CD4-positive, CD25-positive, alpha-beta regulatory T cell (primary cell): ENCODE results near the gene SYK. TPM values are rescaled to one million over a fixed set of nuclear protein-coding genes. Genes with fewer than 3 reads are reported as not detected.

ENCODE experiments used
- ATAC-seq, 2 donors: fragments of 150-1000 bp; cut with Tn5 transposase; one replicate each; pipeline ENCODE4 v1.10.0; 2021; ENCODE audit warnings: low read depth in 2 of 2, moderate number of reproducible peaks in 2 of 2, moderate library complexity in 1 of 2
- DNase-seq, 3 donors: peaks; one replicate each; pipeline versions ENCODE4 v3.0.0 to v3.0.0-alpha.2; 2012 to 2022; ENCODE audit warnings: mixed read lengths in 1 of 3
- H3K27ac ChIP-seq: one replicate; pipeline ENCODE4 v1.7.0; 2013; ENCODE audit warnings: mild to moderate bottlenecking, low read length; ENCODE audit not compliant: insufficient read depth, poor library complexity, severe bottlenecking
- H3K27me3 ChIP-seq: one replicate; pipeline ENCODE4 v1.7.0; 2013; ENCODE audit warnings: low read length; ENCODE audit not compliant: control insufficient read depth, insufficient read depth
- H3K36me3 ChIP-seq: one replicate; pipeline ENCODE4 v1.7.0; 2013; ENCODE audit warnings: mild to moderate bottlenecking, low read length, moderate library complexity; ENCODE audit not compliant: control insufficient read depth, insufficient read depth
- H3K4me1 ChIP-seq: 2 replicates; pipeline ENCODE4 v1.7.0; 2013; ENCODE audit warnings: mild to moderate bottlenecking, low read length; ENCODE audit not compliant: insufficient read depth, control insufficient read depth, poor library complexity, severe bottlenecking
- H3K4me3 ChIP-seq: one replicate; pipeline ENCODE4 v1.7.0; 2013; ENCODE audit warnings: low read depth, mild to moderate bottlenecking, low read length, moderate library complexity
- H3K9me3 ChIP-seq, 2 experiments: 1 replicate in 1 of 2; 2 replicates in 1 of 2; pipeline ENCODE4 v1.7.0; 2013; ENCODE audit warnings: low read length in 2 of 2, mild to moderate bottlenecking in 1 of 2, moderate library complexity in 1 of 2; ENCODE audit not compliant: control insufficient read depth in 2 of 2
- H3K27ac Mint-ChIP-seq, 3 donors: one replicate each; pipeline ENCODE4 v1.8.0; 2020 to 2022; ENCODE audit warnings: mild to moderate bottlenecking in 3 of 3, mixed read lengths in 3 of 3, moderate library complexity in 2 of 3
- H3K27me3 Mint-ChIP-seq: one replicate; pipeline ENCODE4 v1.8.0; 2022; ENCODE audit warnings: mild to moderate bottlenecking, mixed read lengths
- H3K36me3 Mint-ChIP-seq: one replicate; pipeline ENCODE4 v1.8.0; 2020; ENCODE audit warnings: mixed read lengths
- H3K4me1 Mint-ChIP-seq, 4 donors: one replicate each; pipeline ENCODE4 v1.8.0; 2020 to 2022; ENCODE audit warnings: mixed read lengths in 4 of 4, mild to moderate bottlenecking in 1 of 4
- H3K4me3 Mint-ChIP-seq, 4 donors: one replicate each; pipeline ENCODE4 v1.8.0; 2020 to 2022; ENCODE audit warnings: mild to moderate bottlenecking in 4 of 4, mixed read lengths in 4 of 4, moderate library complexity in 3 of 4
- H3K9me3 Mint-ChIP-seq, 7 donors: one replicate each; pipeline ENCODE4 v1.8.0; 2020 to 2022; ENCODE audit warnings: mixed read lengths in 7 of 7, mild to moderate bottlenecking in 3 of 7, moderate library complexity in 2 of 7
- polyA plus RNA-seq, 4 donors: library from polyadenylated mRNA; unstranded; fragments of 300-500 nt; fragmentation: Illumina TruSeq; gene quantifications; one replicate each; pipeline ENCODE4 v1.2.3, GENCODE V29; 2021
- total RNA-seq: library from RNA; stranded (reverse); gene quantifications from one replicate; pipeline ENCODE4 v1.2.3, GENCODE V29; 2022

The SYK gene
- total and polyA plus RNA-seq, 5 donors from 2014 or later: 0.13 to 0.81 (median 0.48) TPM; not detected in 1

- Mint-ChIP-seq H3K27me3 (peaks cover 14% of the 10 kb centered on the region), H3K9me3 (peaks cover 0 to 11% (median 1%) of the 10 kb centered on the region in 7 donors), H3K4me3 (no peak overlapping the region), H3K36me3 (no peaks in the 10 kb centered on the region), H3K27ac (no peak overlapping the region), H3K4me1 (no peaks in the 10 kb centered on the region)
- no peaks in the 10 kb centered on the region for H3K27me3 ChIP-seq
- no peaks in the 10 kb centered on the region for H3K36me3 ChIP-seq
- H3K27ac ChIP-seq: no peak overlapping the region
- H3K9me3 ChIP-seq: peaks cover 0 to 4% of the 10 kb centered on the region in 2 experiments
- DNase-seq (no peak), ATAC-seq (no peak)
- no peaks in the 10 kb centered on the region for H3K4me1 ChIP-seq
- no peak overlapping the region for H3K4me3 ChIP-seq
Observed at GRCh38 chr9:90888941-90889340, 87.3 kb downstream of the SYK start.

GRCh38 chr9:90890146-90890810 lies 88.7 kb downstream of the SYK start:
- no peak overlapping the region for H3K4me3 ChIP-seq
- H3K4me1 ChIP-seq: no peaks in the 10 kb centered on the region
- H3K27me3 ChIP-seq: no peaks in the 10 kb centered on the region
- H3K4me1 Mint-ChIP-seq: no peaks in the 10 kb centered on the region
- no peak for DNase-seq
- peaks cover 0 to 4% of the 10 kb centered on the region in 2 experiments for H3K9me3 ChIP-seq
- peaks cover 14% of the 10 kb centered on the region for H3K27me3 Mint-ChIP-seq
- H3K9me3 Mint-ChIP-seq: peaks cover 0 to 8% (median 1%) of the 10 kb centered on the region in 7 donors
- no peaks in the 10 kb centered on the region for H3K36me3 ChIP-seq
- H3K4me3 Mint-ChIP-seq: no peak overlapping the region
- no peaks in the 10 kb centered on the region for H3K36me3 Mint-ChIP-seq
- no peak overlapping the region for H3K27ac ChIP-seq
- no peak for ATAC-seq
- H3K27ac Mint-ChIP-seq: no peak overlapping the region

GRCh38 chr9:90891308-90892040 lies 89.9 kb downstream of the SYK start:
- peaks cover 14% of the 10 kb centered on the region for H3K27me3 Mint-ChIP-seq
- no peaks in the 10 kb centered on the region for H3K9me3 ChIP-seq
- no peaks in the 10 kb centered on the region for H3K4me1 Mint-ChIP-seq
- DNase-seq (no peak), ATAC-seq (no peak)
- H3K4me1 ChIP-seq: no peaks in the 10 kb centered on the region
- peak overlapping the region in 1 of 3 donors; percentile 34 for H3K27ac Mint-ChIP-seq
- H3K4me3 ChIP-seq: no peak overlapping the region
- no peak overlapping the region for H3K27ac ChIP-seq
- no peaks in the 10 kb centered on the region for H3K36me3 ChIP-seq
- no peaks in the 10 kb centered on the region for H3K36me3 Mint-ChIP-seq
- H3K4me3 Mint-ChIP-seq: no peak overlapping the region
- no peaks in the 10 kb centered on the region for H3K27me3 ChIP-seq
- H3K9me3 Mint-ChIP-seq: no peaks in the 10 kb centered on the region

GRCh38 chr9:90892918-90893317 lies 91.3 kb downstream of the SYK start:
- peaks cover 14% of the 10 kb centered on the region for H3K27me3 Mint-ChIP-seq
- H3K36me3 ChIP-seq: no peaks in the 10 kb centered on the region
- no peak overlapping the region for H3K27ac Mint-ChIP-seq
- H3K9me3 Mint-ChIP-seq: no peaks in the 10 kb centered on the region
- H3K4me3 ChIP-seq: no peak overlapping the region
- H3K27ac ChIP-seq: no peak overlapping the region
- DNase-seq (no peak), ATAC-seq (no peak)
- no peaks in the 10 kb centered on the region for H3K4me1 ChIP-seq
- H3K4me3 Mint-ChIP-seq: no peak overlapping the region
- H3K4me1 Mint-ChIP-seq: no peaks in the 10 kb centered on the region
- no peaks in the 10 kb centered on the region for H3K9me3 ChIP-seq
- no peaks in the 10 kb centered on the region for H3K27me3 ChIP-seq
- no peaks in the 10 kb centered on the region for H3K36me3 Mint-ChIP-seq

GRCh38 chr9:90893706-90894105 lies 92.1 kb downstream of the SYK start:
- Histone ChIP-seq H3K36me3 (no peaks in the 10 kb centered on the region), H3K27me3 (no peaks in the 10 kb centered on the region), H3K27ac (no peak overlapping the region), H3K4me1 (no peaks in the 10 kb centered on the region), H3K9me3 (no peaks in the 10 kb centered on the region), H3K4me3 (no peak overlapping the region)
- H3K4me3 Mint-ChIP-seq: no peak overlapping the region
- DNase-seq (no peak), ATAC-seq (no peak)
- peaks cover 14% of the 10 kb centered on the region for H3K27me3 Mint-ChIP-seq
- H3K9me3 Mint-ChIP-seq: no peaks in the 10 kb centered on the region
- H3K36me3 Mint-ChIP-seq: no peaks in the 10 kb centered on the region
- no peak overlapping the region for H3K27ac Mint-ChIP-seq
- H3K4me1 Mint-ChIP-seq: no peaks in the 10 kb centered on the region

GRCh38 chr9:90894986-90895687 lies 93.5 kb downstream of the SYK start:
- ATAC-seq (no peak), DNase-seq (no peak)
- no peak overlapping the region for H3K4me3 Mint-ChIP-seq
- H3K36me3 ChIP-seq: no peaks in the 10 kb centered on the region
- H3K27ac Mint-ChIP-seq: no peak overlapping the region
- no peaks in the 10 kb centered on the region for H3K36me3 Mint-ChIP-seq
- H3K4me3 ChIP-seq: no peak overlapping the region
- no peak overlapping the region for H3K27ac ChIP-seq
- H3K9me3 Mint-ChIP-seq: no peaks in the 10 kb centered on the region
- H3K27me3 Mint-ChIP-seq: peaks cover 9% of the 10 kb centered on the region
- no peaks in the 10 kb centered on the region for H3K4me1 Mint-ChIP-seq
- H3K4me1 ChIP-seq: no peaks in the 10 kb centered on the region
- H3K9me3 ChIP-seq: no peaks in the 10 kb centered on the region
- H3K27me3 ChIP-seq: no peaks in the 10 kb centered on the region

- Mint-ChIP-seq H3K27ac (no peak overlapping the region), H3K9me3 (no peaks in the 10 kb centered on the region), H3K36me3 (no peaks in the 10 kb centered on the region), H3K27me3 (peaks cover 4% of the 10 kb centered on the region), H3K4me1 (no peaks in the 10 kb centered on the region), H3K4me3 (no peak overlapping the region)
- H3K4me3 ChIP-seq: no peak overlapping the region
- DNase-seq (no peak), ATAC-seq (no peak)
- no peaks in the 10 kb centered on the region for H3K9me3 ChIP-seq
- no peak overlapping the region for H3K27ac ChIP-seq
- H3K27me3 ChIP-seq: no peaks in the 10 kb centered on the region
- no peaks in the 10 kb centered on the region for H3K4me1 ChIP-seq
- no peaks in the 10 kb centered on the region for H3K36me3 ChIP-seq
Observed at GRCh38 chr9:90895786-90896185, 94.2 kb downstream of the SYK start.
